Nephron (organoid): ENCODE measurements around the gene RBM10.

Experiments used
- H3K27ac Mint-ChIP-seq, 3 experiments: 2 replicates each; pipeline ENCODE4 v1.8.0; 2020; ENCODE audit warnings: mixed read lengths in 3 of 3, mild to moderate bottlenecking in 2 of 3, moderate library complexity in 1 of 3
- H3K27me3 Mint-ChIP-seq: 2 replicates; pipeline ENCODE4 v1.8.0; 2021; ENCODE audit warnings: low read depth, mild to moderate bottlenecking, moderate library complexity, mixed read lengths
- H3K36me3 Mint-ChIP-seq: 2 replicates; pipeline ENCODE4 v1.8.0; 2020; ENCODE audit warnings: low read depth, mixed read lengths
- H3K4me1 Mint-ChIP-seq: 2 replicates; pipeline ENCODE4 v1.8.0; 2020; ENCODE audit warnings: mixed read lengths
- H3K4me3 Mint-ChIP-seq, 3 experiments: 2 replicates each; pipeline ENCODE4 v1.8.0; 2020; ENCODE audit warnings: mild to moderate bottlenecking in 3 of 3, mixed read lengths in 3 of 3, moderate library complexity in 2 of 3
- H3K9me3 Mint-ChIP-seq: 2 replicates; pipeline ENCODE4 v1.8.0; 2020; ENCODE audit warnings: mixed read lengths
- CTCF ChIP-seq, 3 experiments: fragments of 200-600 bp; sonication (generic); IDR thresholded peaks; one replicate each; pipeline ENCODE4 v1.5.0; 2021; ENCODE audit warnings: antibody characterized with exemption in 3 of 3; ENCODE audit not compliant: unreplicated experiment in 3 of 3

Gene RBM10

GRCh38 chrX:47174376-47174775 lies 29.4 kb downstream of the RBM10 start:
- no peaks in the 10 kb centered on the region for H3K4me1 Mint-ChIP-seq
- no peak overlapping the region for H3K4me3 Mint-ChIP-seq
- no peaks in the 10 kb centered on the region for H3K27me3 Mint-ChIP-seq
- peaks cover 6% of the 10 kb centered on the region for H3K9me3 Mint-ChIP-seq
- H3K27ac Mint-ChIP-seq = no peak overlapping the region
- no peak for TF ChIP-seq CTCF (IDR thresholded peaks at IDR 0.05; ENCODE audit: unreplicated experiment in 3 of 3)
- peaks cover 48% of the 10 kb centered on the region for H3K36me3 Mint-ChIP-seq

- peaks cover 51% of the 10 kb centered on the region for H3K36me3 Mint-ChIP-seq
- no peaks in the 10 kb centered on the region for H3K4me1 Mint-ChIP-seq
- H3K27me3 Mint-ChIP-seq = no peaks in the 10 kb centered on the region
- no peak for TF ChIP-seq CTCF (IDR thresholded peaks at IDR 0.05; ENCODE audit: unreplicated experiment in 3 of 3)
- H3K27ac Mint-ChIP-seq = no peak overlapping the region
- no peak overlapping the region for H3K4me3 Mint-ChIP-seq
- H3K9me3 Mint-ChIP-seq = peaks cover 6% of the 10 kb centered on the region
These were observed 30.0 kb downstream of the RBM10 start for GRCh38 chrX:47174846-47175587.

GRCh38 chrX:47175588-47175980 lies 30.6 kb downstream of the RBM10 start:
- Mint-ChIP-seq H3K27me3 (no peaks in the 10 kb centered on the region), H3K9me3 (peaks cover 6% of the 10 kb centered on the region), H3K4me1 (no peaks in the 10 kb centered on the region), H3K4me3 (no peak overlapping the region), H3K27ac (no peak overlapping the region), H3K36me3 (peaks cover 50% of the 10 kb centered on the region)
- TF ChIP-seq CTCF (IDR thresholded peaks at IDR 0.05; ENCODE audit: unreplicated experiment in 3 of 3) = no peak

GRCh38 chrX:47176101-47176740 lies 31.2 kb downstream of the RBM10 start:
- Mint-ChIP-seq H3K27ac (no peak overlapping the region), H3K4me3 (no peak overlapping the region), H3K36me3 (peaks cover 53% of the 10 kb centered on the region), H3K27me3 (no peaks in the 10 kb centered on the region), H3K9me3 (peaks cover 6% of the 10 kb centered on the region), H3K4me1 (no peaks in the 10 kb centered on the region)
- TF ChIP-seq CTCF (IDR thresholded peaks at IDR 0.05; ENCODE audit: unreplicated experiment in 3 of 3) = no peak

- no peak overlapping the region for H3K27ac Mint-ChIP-seq
- H3K4me1 Mint-ChIP-seq = no peaks in the 10 kb centered on the region
- peaks cover 49% of the 10 kb centered on the region for H3K36me3 Mint-ChIP-seq
These were observed 32.1 kb downstream of the RBM10 start for GRCh38 chrX:47177079-47177478.

More at GRCh38 chrX:47177079-47177478, 32.1 kb downstream of the RBM10 start:
- Mint-ChIP-seq H3K9me3 (peaks cover 6% of the 10 kb centered on the region), H3K4me3 (no peak overlapping the region), H3K27me3 (no peaks in the 10 kb centered on the region)
- TF ChIP-seq CTCF (IDR thresholded peaks at IDR 0.05; ENCODE audit: unreplicated experiment in 3 of 3) = no peak
